H1 (cell line): Measurements from ENCODE around the gene PRR19. TPM values are rescaled to one million over a fixed set of nuclear protein-coding genes. Genes with fewer than 3 reads are reported as not detected.

Experiments used
- CTCF ChIA-PET: fragments of 300-600 bp; sonication (Branson Sonifier 250); formaldehyde crosslinking; loops from one replicate; lab custom pipeline; 2021; ENCODE audit not compliant: partially characterized antibody; lab: Charles Lee
- POLR2A ChIA-PET: fragments of 300-600 bp; sonication (Branson Sonifier 250); formaldehyde crosslinking; loops from one replicate; lab custom pipeline; 2021; ENCODE audit warnings: inconsistent platforms; ENCODE audit not compliant: partially characterized antibody; lab: Charles Lee
- DNase-seq, 2 experiments: peaks; one replicate each; pipeline versions ENCODE4 v3.0.0 to v3.0.0-alpha.2; 2010 to 2022; ENCODE audit warnings: low spot score in 2 of 2, low read depth in 1 of 2, mixed read lengths in 1 of 2
- FAIRE-seq: peaks from 2 replicates; lab custom pipeline; 2011; peaks lifted over from hg19 to GRCh38; lab: Jason Lieb, UNC
- H2AFZ ChIP-seq: 2 replicates; pipeline ENCODE4 v1.8.1; 2012; ENCODE audit warnings: low read length, inconsistent platforms
- H2AK5ac ChIP-seq: 2 replicates; pipeline ENCODE4 v1.6.1; 2013; ENCODE audit warnings: low read depth, low read length
- H2BK120ac ChIP-seq: replicated peaks from 2 replicates; pipeline ENCODE3; 2013; ENCODE audit warnings: low read depth, low read length, inconsistent platforms
- H2BK12ac ChIP-seq: 2 replicates; pipeline ENCODE4 v1.6.1; 2013; ENCODE audit warnings: low read depth, low read length
- H2BK15ac ChIP-seq: 2 replicates; pipeline ENCODE4 v1.6.1; 2013; ENCODE audit warnings: low read length
- H2BK20ac ChIP-seq: 2 replicates; pipeline ENCODE4 v1.6.1; 2013; ENCODE audit warnings: low read length
- H2BK5ac ChIP-seq: 2 replicates; pipeline ENCODE4 v1.6.1; 2013; ENCODE audit warnings: low read depth, low read length
- H3K14ac ChIP-seq: 2 replicates; pipeline ENCODE4 v1.6.1; 2013; ENCODE audit warnings: inconsistent platforms; ENCODE audit not compliant: insufficient read length
- H3K18ac ChIP-seq: 2 replicates; pipeline ENCODE4 v1.6.1; 2013; ENCODE audit warnings: low read length; ENCODE audit errors: extremely low read depth
- H3K23ac ChIP-seq: 2 replicates; pipeline ENCODE4 v1.6.1; 2013; ENCODE audit warnings: inconsistent platforms; ENCODE audit not compliant: insufficient read length
- H3K23me2 ChIP-seq: 2 replicates; pipeline ENCODE4 v1.6.1; 2013; ENCODE audit warnings: low read depth, low read length
- H3K27ac ChIP-seq: 2 replicates; pipeline ENCODE4 v1.6.1; 2011; ENCODE audit warnings: low read depth, low read length, inconsistent platforms
- H3K27me3 ChIP-seq, 4 experiments: replicated peaks in 1 of 4; 1 replicate in 1 of 4; 2 replicates in 3 of 4; pipeline versions ENCODE4 v1.6.1 to v1.8.1; 2011 to 2013; ENCODE audit warnings: low read length in 3 of 4, mild to moderate bottlenecking in 3 of 4, inconsistent platforms in 2 of 4, mixed read lengths in 2 of 4, moderate library complexity in 1 of 4; ENCODE audit not compliant: control insufficient read depth in 3 of 4, insufficient read depth in 3 of 4; ENCODE audit errors: extremely low read depth in 1 of 4
- H3K36me3 ChIP-seq, 4 experiments: 2 replicates each; pipeline versions ENCODE4 v1.6.1 to v1.8.1; 2011 to 2013; ENCODE audit warnings: mild to moderate bottlenecking in 4 of 4, low read length in 3 of 4, moderate library complexity in 2 of 4, control low read depth in 1 of 4, inconsistent platforms in 1 of 4; ENCODE audit not compliant: insufficient read depth in 4 of 4, control insufficient read depth in 2 of 4
- H3K4ac ChIP-seq: replicated peaks from 2 replicates; pipeline ENCODE3; 2013; ENCODE audit warnings: low read length, low read depth, mixed read lengths, inconsistent platforms; ENCODE audit not compliant: insufficient read length
- H3K4me1 ChIP-seq, 4 experiments: replicated peaks in 1 of 4; 1 replicate in 1 of 4; 2 replicates in 3 of 4; pipeline versions ENCODE4 v1.6.1 to v1.8.1; 2011 to 2013; ENCODE audit warnings: low read length in 3 of 4, inconsistent platforms in 2 of 4, mixed read lengths in 1 of 4; ENCODE audit not compliant: insufficient read depth in 4 of 4, control insufficient read depth in 3 of 4
- H3K4me2 ChIP-seq, 2 experiments: 2 replicates each; pipeline versions ENCODE4 v1.6.1 to v1.8.1; 2011 to 2013; ENCODE audit warnings: low read depth in 2 of 2, low read length in 2 of 2, control low read depth in 1 of 2, inconsistent platforms in 1 of 2, mild to moderate bottlenecking in 1 of 2; ENCODE audit not compliant: insufficient read depth in 1 of 2
- H3K4me3 ChIP-seq, 4 experiments: fragments of 200-600, 300-600 bp in 1 of 4; sonication (generic), shearing (Covaris generic), sonication (Bioruptor Twin) in 1 of 4; 2 replicates each; pipeline versions ENCODE4 v1.5.1 to v1.8.1; 2011 to 2016; ENCODE audit warnings: low read length in 4 of 4, low read depth in 3 of 4, control low read depth in 2 of 4, inconsistent platforms in 2 of 4, mild to moderate bottlenecking in 2 of 4, mixed read lengths in 1 of 4, moderate library complexity in 1 of 4; ENCODE audit not compliant: insufficient read depth in 2 of 4; ENCODE audit errors: extremely low read depth in 1 of 4
- H3K56ac ChIP-seq: replicated peaks from 2 replicates; pipeline ENCODE3; 2013; ENCODE audit warnings: low read depth, mild to moderate bottlenecking, mixed read lengths, low read length, inconsistent platforms; ENCODE audit not compliant: insufficient read length
- H3K79me1 ChIP-seq: 2 replicates; pipeline ENCODE4 v1.6.1; 2013; ENCODE audit warnings: low read depth, low read length, control low read depth
- H3K79me2 ChIP-seq, 2 experiments: 2 replicates each; pipeline versions ENCODE4 v1.6.1 to v1.8.1; 2012 to 2013; ENCODE audit warnings: low read length in 2 of 2, mild to moderate bottlenecking in 2 of 2, inconsistent platforms in 1 of 2; ENCODE audit not compliant: insufficient read depth in 2 of 2, control insufficient read depth in 1 of 2
- H3K9ac ChIP-seq, 4 experiments: replicated peaks in 1 of 4; 1 replicate in 1 of 4; 2 replicates in 3 of 4; pipeline versions ENCODE4 v1.6.1 to v1.8.1; 2011 to 2013; ENCODE audit warnings: low read depth in 3 of 4, low read length in 3 of 4, control low read depth in 2 of 4, mild to moderate bottlenecking in 2 of 4, moderate library complexity in 2 of 4, inconsistent platforms in 1 of 4; ENCODE audit errors: extremely low read depth in 1 of 4
- H3K9me3 ChIP-seq, 2 experiments: 2 replicates each; pipeline versions ENCODE4 v1.6.1 to v1.8.1; 2012 to 2013; ENCODE audit warnings: mild to moderate bottlenecking in 2 of 2, moderate library complexity in 2 of 2, control low read depth in 1 of 2, inconsistent platforms in 1 of 2, low read depth in 1 of 2, low read length in 1 of 2, mixed read lengths in 1 of 2; ENCODE audit not compliant: insufficient read depth in 2 of 2
- H4K20me1 ChIP-seq, 2 experiments: replicated peaks in 1 of 2; 2 replicates each; pipeline versions ENCODE3 to v1.8.1; 2011 to 2013; ENCODE audit warnings: inconsistent platforms in 2 of 2, low read length in 2 of 2, mild to moderate bottlenecking in 1 of 2; ENCODE audit not compliant: insufficient read depth in 2 of 2, control insufficient read depth in 1 of 2
- H4K5ac ChIP-seq: 2 replicates; pipeline ENCODE4 v1.6.1; 2013; ENCODE audit warnings: low read length, low read depth, mixed read lengths, inconsistent platforms; ENCODE audit not compliant: insufficient read length
- H4K8ac ChIP-seq: 2 replicates; pipeline ENCODE4 v1.8.0; 2013; ENCODE audit warnings: mild to moderate bottlenecking, moderate library complexity, low read length, inconsistent platforms; ENCODE audit not compliant: insufficient read depth; ENCODE audit errors: extremely low read depth
- H4K91ac ChIP-seq: replicated peaks from 2 replicates; pipeline ENCODE3; 2013; ENCODE audit warnings: low read length, mixed read lengths, inconsistent platforms; ENCODE audit not compliant: insufficient read length
- EZH2 ChIP-seq: fragments of 200-600 bp; sonication (generic); IDR thresholded peaks from 2 replicates; pipeline ENCODE4 v1.7.1; 2012; ENCODE audit warnings: low read depth, mild to moderate bottlenecking, moderate library complexity, low read length, inconsistent platforms; ENCODE audit not compliant: severe bottlenecking
- GABPA ChIP-seq: IDR thresholded peaks from 2 replicates; pipeline ENCODE4 v1.6.1; 2011; ENCODE audit warnings: mild to moderate bottlenecking, low read length, moderate library complexity, borderline replicate concordance; ENCODE audit not compliant: insufficient read depth
- WGBS, 2 experiments: shearing (Covaris generic) in 1 of 2; methylation state at CpG; one replicate each; pipeline versions ENCODE4 v1.1.6 to v1.1.7; 2013 to 2015; ENCODE audit warnings: low lambda C conversion rate in 2 of 2, mixed read lengths in 2 of 2, inconsistent platforms in 1 of 2, low coverage in 1 of 2, missing lambda C conversion rate in 1 of 2; ENCODE audit not compliant: insufficient replicate concordance in 2 of 2, insufficient coverage in 1 of 2, insufficient read length in 1 of 2; ENCODE audit errors: extremely low coverage in 1 of 2, missing lambda C conversion rate in 1 of 2; 5-methylcytosine and 5-hydroxymethylcytosine counted together
- polyA plus RNA-seq, 7 experiments: library from polyadenylated mRNA; depleted of rRNA in 3 of 7; stranded (reverse) in 5 of 7; unstranded in 2 of 7; fragments of >200 nt in 5 of 7; fragments of 200-250 nt in 2 of 7; gene quantifications; 1 replicate in 5 of 7; 2 replicates in 1 of 7; 4 replicates in 1 of 7; pipeline versions ENCODE4 v1.2.1 to v1.2.3, GENCODE V29; 2011 to 2013; ENCODE audit warnings: missing spikeins in 2 of 7, mixed read lengths in 2 of 7
- total RNA-seq: library from RNA; stranded (reverse); fragmentation: NEBNext Ultra II Directional; extraction: Animal tissue kit (Norgen Biotek cat#: 25700); gene quantifications from 2 replicates; pipeline ENCODE4 v1.2.1, GENCODE V29; 2021
- TF ChIP-seq, protein P1 (sequence below): IDR thresholded peaks from 2 replicates; pipeline ENCODE4 v1.6.1; 2011; ENCODE audit warnings: low read depth, mild to moderate bottlenecking, low read length; ENCODE audit not compliant: insufficient read depth
- TF ChIP-seq, protein P2 (sequence below), 3 experiments: IDR thresholded peaks; 1 replicate in 2 of 3; 2 replicates in 1 of 3; pipeline versions ENCODE4 v1.5.1 to v1.6.1; 2011; ENCODE audit warnings: low read length in 3 of 3, mild to moderate bottlenecking in 3 of 3, inconsistent platforms in 2 of 3, low read depth in 1 of 3, moderate library complexity in 1 of 3; ENCODE audit not compliant: insufficient read depth in 1 of 3; ENCODE audit errors: control extremely low read depth in 1 of 3

Gene PRR19
- total and polyA plus RNA-seq, 2 of the 8 experiments (the other 6 are each of a cell fraction or from before 2014, with no cell fraction given) = 7.2 to 7.5 TPM

DNA sequence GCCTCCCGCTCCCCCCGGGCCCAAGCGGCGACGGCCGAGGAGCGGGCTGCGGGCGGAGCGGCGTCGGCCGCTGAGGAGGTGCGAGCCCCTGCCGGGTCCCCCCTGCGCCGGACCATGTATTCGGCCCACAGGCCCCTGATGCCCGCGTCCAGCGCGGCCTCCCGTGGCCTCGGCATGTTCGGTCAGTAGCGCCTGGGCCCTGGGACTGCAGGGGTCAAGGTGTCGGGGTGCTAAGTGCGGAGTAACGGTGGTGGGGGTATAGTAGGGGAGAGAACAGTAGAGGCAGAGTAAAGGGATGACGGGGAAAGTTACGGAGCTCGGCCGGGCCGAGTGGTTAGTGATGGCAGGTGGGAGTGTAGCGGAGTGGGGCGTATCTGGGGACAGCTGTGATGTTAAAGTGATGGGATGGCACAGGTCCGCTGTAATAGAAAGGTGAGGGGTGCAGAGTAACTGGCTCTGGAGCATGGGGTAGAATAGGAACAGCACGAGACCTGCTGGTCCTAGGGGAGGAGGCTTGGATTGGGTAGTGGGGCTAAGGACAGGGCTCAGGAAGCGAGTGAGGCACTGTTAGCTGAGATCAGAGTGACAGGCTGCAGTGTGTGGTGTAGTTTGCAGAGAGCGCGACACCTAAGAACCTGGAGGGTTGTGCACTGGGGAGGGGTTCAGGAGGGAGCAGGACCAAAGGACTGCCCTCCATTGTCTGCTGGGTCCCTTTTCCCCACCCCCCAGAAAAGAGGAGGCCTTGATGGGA is 17.2 kb upstream of the PRR19 start:
- CTCF ChIA-PET = interaction anchor here (0.8 to 6.6 kb wide), 4 partner anchors 9 to 267 kb away, joined by 3 to 41 read pairs (median 4); no protein-coding TSS in a partner anchor
- 7% methylated on average over 40 of the region's 41 CpGs; no CpG with 5 or more reads in 1 of the 2 experiments for WGBS, 2 experiments
- Histone ChIP-seq H3K18ac (peak overlapping the region; percentile 24), H4K20me1 (peaks cover 3 to 15% of the 10 kb centered on the region in 2 experiments), H2BK5ac (0 out of 2 replicates have a peak overlapping the region, but pooled peaks have one; percentile 21), H3K4me2 (peak overlapping the region; percentile 78 to 97), H2AK5ac (no peak overlapping the region), H3K27me3 (no peaks in the 10 kb centered on the region), H2BK120ac (no peak overlapping the region), H3K23me2 (peaks cover 30% of the 10 kb centered on the region), H3K4me3 (peak overlapping the region; percentile 53 to 88 (median 58)), H2AFZ (no peak overlapping the region), H3K56ac (no peak overlapping the region), H3K79me1 (peaks cover 26% of the 10 kb centered on the region), H2BK15ac (0 out of 2 replicates have a peak overlapping the region, but pooled peaks have one; percentile 29), H3K9ac (peak overlapping the region in 1 of 4 experiments; percentile 60; a peak in 3 of 7 replicates), H2BK20ac (no peak overlapping the region), H4K8ac (no peak overlapping the region), H4K91ac (peak overlapping the region; percentile 48), H4K5ac (no peak overlapping the region), H3K4ac (no peak overlapping the region), H2BK12ac (no peak overlapping the region; the same call in 1 of the 2 replicates), H3K79me2 (peaks cover 0 to 22% of the 10 kb centered on the region in 2 experiments; a peak in 2 of 4 replicates), H3K9me3 (no peaks in the 10 kb centered on the region), H3K14ac (no peak overlapping the region), H3K36me3 (peaks cover 13 to 28% (median 25%) of the 10 kb centered on the region in 4 experiments; a peak in 7 of 8 replicates), H3K27ac (no peak overlapping the region), H3K23ac (no peak overlapping the region), H3K4me1 (peaks cover 9 to 37% (median 27%) of the 10 kb centered on the region in 4 experiments)
- peak in 1 of 2 experiments; percentile 57 for DNase-seq
- no peak for FAIRE-seq
- POLR2A ChIA-PET = interaction anchor here (0.9 to 4.3 kb wide), 7 partner anchors 10 to 40 kb away, joined by 3 to 20 read pairs (median 3); no protein-coding TSS in a partner anchor
- TF ChIP-seq, protein P1, sequence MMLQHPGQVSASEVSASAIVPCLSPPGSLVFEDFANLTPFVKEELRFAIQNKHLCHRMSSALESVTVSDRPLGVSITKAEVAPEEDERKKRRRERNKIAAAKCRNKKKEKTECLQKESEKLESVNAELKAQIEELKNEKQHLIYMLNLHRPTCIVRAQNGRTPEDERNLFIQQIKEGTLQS = no peak
- TF ChIP-seq EZH2 = no peak
- TF ChIP-seq, protein P2, sequence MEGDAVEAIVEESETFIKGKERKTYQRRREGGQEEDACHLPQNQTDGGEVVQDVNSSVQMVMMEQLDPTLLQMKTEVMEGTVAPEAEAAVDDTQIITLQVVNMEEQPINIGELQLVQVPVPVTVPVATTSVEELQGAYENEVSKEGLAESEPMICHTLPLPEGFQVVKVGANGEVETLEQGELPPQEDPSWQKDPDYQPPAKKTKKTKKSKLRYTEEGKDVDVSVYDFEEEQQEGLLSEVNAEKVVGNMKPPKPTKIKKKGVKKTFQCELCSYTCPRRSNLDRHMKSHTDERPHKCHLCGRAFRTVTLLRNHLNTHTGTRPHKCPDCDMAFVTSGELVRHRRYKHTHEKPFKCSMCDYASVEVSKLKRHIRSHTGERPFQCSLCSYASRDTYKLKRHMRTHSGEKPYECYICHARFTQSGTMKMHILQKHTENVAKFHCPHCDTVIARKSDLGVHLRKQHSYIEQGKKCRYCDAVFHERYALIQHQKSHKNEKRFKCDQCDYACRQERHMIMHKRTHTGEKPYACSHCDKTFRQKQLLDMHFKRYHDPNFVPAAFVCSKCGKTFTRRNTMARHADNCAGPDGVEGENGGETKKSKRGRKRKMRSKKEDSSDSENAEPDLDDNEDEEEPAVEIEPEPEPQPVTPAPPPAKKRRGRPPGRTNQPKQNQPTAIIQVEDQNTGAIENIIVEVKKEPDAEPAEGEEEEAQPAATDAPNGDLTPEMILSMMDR (IDR thresholded peaks at IDR 0.05; ENCODE audit: control extremely low read depth in 1 of 3, insufficient read depth in 1 of 3, low read depth in 1 of 3, low read length in 3 of 3) = no peak
- TF ChIP-seq GABPA = no peak
